ENCODE measurements around the gene MMP20. TPM values are rescaled to one million over a fixed set of nuclear protein-coding genes. Genes with fewer than 3 reads are reported as not detected.

Gene MMP20
- total and polyA plus RNA-seq, 2 of the 13 experiments (the other 11 are each of a cell fraction or from before 2014, with no cell fraction given): 0.05 TPM; not detected in 1

GRCh38 chr11:102622258-102622657 is 2.9 kb downstream of the MMP20 start (continued):
- TF ChIP-seq SKIL (CRISPR knock-in tag; IDR thresholded peaks at IDR 0.05; ENCODE audit: borderline replicate concordance): 0 out of 2 replicates have a peak, but pooled peaks have one; percentile 36
- TF ChIP-seq GATAD2A (CRISPR knock-in tag; IDR thresholded peaks at IDR 0.05): peak; percentile 52
- TF ChIP-seq NFYB (CRISPR knock-in tag; IDR thresholded peaks at IDR 0.05): peak; percentile 37; the same call in 1 of the 2 replicates
- TF ChIP-seq PHF5A (CRISPR knock-in tag; IDR thresholded peaks at IDR 0.05; ENCODE audit: low read depth, unreplicated experiment): no peak
- TF ChIP-seq SIX4 (CRISPR knock-in tag; IDR thresholded peaks at IDR 0.05): peak; percentile 57
- no peak for TF ChIP-seq SRF (IDR thresholded peaks at IDR 0.05; ENCODE audit: low read depth, low read length)
- TF ChIP-seq BCL6 (CRISPR knock-in tag; IDR thresholded peaks at IDR 0.05): peak; percentile 52
- no peak for TF ChIP-seq ZNF326 (CRISPR knock-in tag; IDR thresholded peaks at IDR 0.05; ENCODE audit: borderline replicate concordance)
- peak; percentile 38; the same call in 1 of the 2 replicates for TF ChIP-seq CEBPG (CRISPR knock-in tag; IDR thresholded peaks at IDR 0.05)
- TF ChIP-seq NONO (IDR thresholded peaks at IDR 0.05): no peak
- no peak for TF ChIP-seq NONO (CRISPR knock-in tag; conservative IDR thresholded peaks at IDR 0.05)
- TF ChIP-seq ZNF225 (CRISPR knock-in tag; IDR thresholded peaks at IDR 0.05): no peak
- no peak for TF ChIP-seq ZNF777 (CRISPR knock-in tag; IDR thresholded peaks at IDR 0.05)
- 0 out of 2 replicates have a peak, but pooled peaks have one; percentile 41 for TF ChIP-seq THAP11 (CRISPR knock-in tag; IDR thresholded peaks at IDR 0.05)
- TF ChIP-seq RAD51 (IDR thresholded peaks at IDR 0.05; ENCODE audit: borderline replicate concordance): peak; percentile 25; the same call in 1 of the 2 replicates
- peak; percentile 75 for TF ChIP-seq ARID5B (CRISPR knock-in tag; IDR thresholded peaks at IDR 0.05)
- no peak for TF ChIP-seq ATAD3A (CRISPR knock-in tag; IDR thresholded peaks at IDR 0.05)
- TF ChIP-seq TEF (CRISPR knock-in tag; IDR thresholded peaks at IDR 0.05): no peak
- TF ChIP-seq ETV5 (CRISPR knock-in tag; IDR thresholded peaks at IDR 0.05; ENCODE audit: borderline replicate concordance): peak; percentile 82
- 0 out of 2 replicates have a peak, but pooled peaks have one; percentile 25 for TF ChIP-seq ZNF770 (CRISPR knock-in tag; IDR thresholded peaks at IDR 0.05)
- no peak for TF ChIP-seq ZSCAN9 (CRISPR knock-in tag; IDR thresholded peaks at IDR 0.05; ENCODE audit: borderline replicate concordance)
- no peak for TF ChIP-seq ZNF484 (CRISPR knock-in tag; IDR thresholded peaks at IDR 0.05; ENCODE audit: borderline replicate concordance, low read depth)
- TF ChIP-seq DRAP1 (CRISPR knock-in tag; IDR thresholded peaks at IDR 0.05): 0 out of 2 replicates have a peak, but pooled peaks have one; percentile 10
- 0 out of 4 replicates have a peak, but pooled peaks of 1 of the 2 experiments have one; percentile 19 for TF ChIP-seq NR2F1 (CRISPR knock-in tag; IDR thresholded peaks at IDR 0.05)

All from HepG2 (cell line).